ENCODE measurements around the gene UGT1A7. TPM values are rescaled to one million over a fixed set of nuclear protein-coding genes. Genes with fewer than 3 reads are reported as not detected.

UGT1A7 gene
- polyA plus RNA-seq, 1 donor (not counting 4 experiments of a cell fraction or from before 2014, with no cell fraction given): 0.87 TPM

GRCh38 chr2:233711312-233712008, 29.8 kb downstream of the UGT1A7 start:
- Histone ChIP-seq H4K20me1 (ENCODE audit: control insufficient read depth, extremely low read depth, insufficient read depth, low read length) (no peaks in the 10 kb centered on the region), H3K79me2 (ENCODE audit: control insufficient read depth, insufficient read depth, low read length) (peaks cover 47% of the 10 kb centered on the region), H3K9me3 (ENCODE audit: control insufficient read depth, low read depth, low read length) (no peaks in the 10 kb centered on the region), H3K36me3 (ENCODE audit: control insufficient read depth in 2 of 2, extremely low read depth in 1 of 2, insufficient read depth in 2 of 2, low read length in 2 of 2) (peaks cover 3 to 13% of the 10 kb centered on the region in 2 experiments), H3K27ac (ENCODE audit: control insufficient read depth, insufficient read depth, low read length) (no peak overlapping the region), H2AFZ (ENCODE audit: control insufficient read depth, low read length) (no peak overlapping the region), H3K9ac (ENCODE audit: control insufficient read depth, extremely low read depth, insufficient read depth, low read length) (no peak overlapping the region), H3K4me3 (ENCODE audit: control insufficient read depth in 2 of 3, extremely low read depth in 1 of 3, insufficient read depth in 2 of 3, low read depth in 1 of 3, low read length in 3 of 3) (no peak overlapping the region), H3K27me3 (ENCODE audit: control insufficient read depth, extremely low read depth, insufficient read depth, low read length) (no peaks in the 10 kb centered on the region), H3K4me1 (ENCODE audit: control insufficient read depth, extremely low read depth, insufficient read depth, low read length) (peaks cover 27% of the 10 kb centered on the region), H3K9me1 (ENCODE audit: control insufficient read depth, extremely low read depth, insufficient read depth, low read length) (no peaks in the 10 kb centered on the region), H3K4me2 (ENCODE audit: control insufficient read depth, extremely low read depth, insufficient read depth, low read depth, low read length) (no peak overlapping the region)
- FAIRE-seq (peak; percentile 90), DNase-seq (ENCODE audit: low read depth, low spot score) (no peak)
- TF ChIP-seq CTCF (optimal IDR thresholded peaks at IDR 0.05 in 1 of 3, IDR thresholded peaks at IDR 0.05 in 1 of 3, conservative IDR thresholded peaks at IDR 0.05 in 1 of 3; ENCODE audit: extremely low read depth in 1 of 3, insufficient read depth in 2 of 3, low read length in 3 of 3) (peak; percentile 83 to 94 (median 86)), EZH2 (IDR thresholded peaks at IDR 0.05; ENCODE audit: low read length) (no peak)
- dilution Hi-C loops (cut with MboI; ENCODE audit: extremely low pct_ligation_motif_present, low sequenced_read_pairs): no loop called here

GRCh38 chr2:233712611-233713261, 31.0 kb downstream of the UGT1A7 start, which contains the start of gene UGT1A5:
TSS of gene UGT1A5 (plus strand) at chr2:233712907. CDS start at chr2:233712992, 85 bp downstream.
- Histone ChIP-seq H3K9me3 (ENCODE audit: control insufficient read depth, low read depth, low read length) (no peaks in the 10 kb centered on the region), H3K27me3 (ENCODE audit: control insufficient read depth, extremely low read depth, insufficient read depth, low read length) (no peaks in the 10 kb centered on the region), H3K79me2 (ENCODE audit: control insufficient read depth, insufficient read depth, low read length) (peaks cover 43% of the 10 kb centered on the region), H3K4me1 (ENCODE audit: control insufficient read depth, extremely low read depth, insufficient read depth, low read length) (peaks cover 14% of the 10 kb centered on the region), H2AFZ (ENCODE audit: control insufficient read depth, low read length) (no peak within 1 kb of the TSS), H3K4me2 (ENCODE audit: control insufficient read depth, extremely low read depth, insufficient read depth, low read depth, low read length) (no peak within 1 kb of the TSS), H4K20me1 (ENCODE audit: control insufficient read depth, extremely low read depth, insufficient read depth, low read length) (no peaks in the 10 kb centered on the region), H3K4me3 (ENCODE audit: control insufficient read depth in 2 of 3, extremely low read depth in 1 of 3, insufficient read depth in 2 of 3, low read depth in 1 of 3, low read length in 3 of 3) (no peak within 1 kb of the TSS), H3K9me1 (ENCODE audit: control insufficient read depth, extremely low read depth, insufficient read depth, low read length) (no peaks in the 10 kb centered on the region), H3K36me3 (ENCODE audit: control insufficient read depth in 2 of 2, extremely low read depth in 1 of 2, insufficient read depth in 2 of 2, low read length in 2 of 2) (peaks cover 3 to 13% of the 10 kb centered on the region in 2 experiments), H3K9ac (ENCODE audit: control insufficient read depth, extremely low read depth, insufficient read depth, low read length) (no peak within 1 kb of the TSS), H3K27ac (ENCODE audit: control insufficient read depth, insufficient read depth, low read length) (no peak within 1 kb of the TSS)
- FAIRE-seq: no peak
- dilution Hi-C loops (cut with MboI; ENCODE audit: extremely low pct_ligation_motif_present, low sequenced_read_pairs): no loop called here
- DNase-seq (ENCODE audit: low read depth, low spot score): no peak
- TF ChIP-seq CTCF (optimal IDR thresholded peaks at IDR 0.05 in 1 of 3, IDR thresholded peaks at IDR 0.05 in 1 of 3, conservative IDR thresholded peaks at IDR 0.05 in 1 of 3; ENCODE audit: extremely low read depth in 1 of 3, insufficient read depth in 2 of 3, low read length in 3 of 3): no peak
- no peak for TF ChIP-seq EZH2 (IDR thresholded peaks at IDR 0.05; ENCODE audit: low read length)
